Measurements from ENCODE around the gene MAG.

MAG gene

DNA sequence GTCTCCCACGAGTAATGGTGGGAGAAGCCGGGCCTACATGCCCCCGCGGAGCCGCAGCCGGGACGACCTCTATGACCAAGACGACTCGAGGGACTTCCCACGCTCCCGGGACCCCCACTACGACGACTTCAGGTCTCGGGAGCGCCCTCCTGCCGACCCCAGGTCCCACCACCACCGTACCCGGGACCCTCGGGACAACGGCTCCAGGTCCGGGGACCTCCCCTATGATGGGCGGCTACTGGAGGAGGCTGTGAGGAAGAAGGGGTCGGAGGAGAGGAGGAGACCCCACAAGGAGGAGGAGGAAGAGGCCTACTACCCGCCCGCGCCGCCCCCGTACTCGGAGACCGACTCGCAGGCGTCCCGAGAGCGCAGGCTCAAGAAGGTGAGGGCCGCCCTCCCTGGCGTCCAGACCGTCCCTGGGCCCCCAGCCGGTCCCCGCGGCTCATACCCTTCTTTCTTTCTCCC, 24.6 kb upstream of the MAG start:
- in situ Hi-C loops (cut with HindIII; ENCODE audit: low pct_unique_long_range_greater_than_20kb, low sequenced_read_pairs) = no loop called here
- no peak for TF ChIP-seq JUND (IDR thresholded peaks at IDR 0.05; ENCODE audit: low read depth)
- no peak for DNase-seq (ENCODE audit: low read depth in 1 of 2, low spot score in 1 of 2)

DNA sequence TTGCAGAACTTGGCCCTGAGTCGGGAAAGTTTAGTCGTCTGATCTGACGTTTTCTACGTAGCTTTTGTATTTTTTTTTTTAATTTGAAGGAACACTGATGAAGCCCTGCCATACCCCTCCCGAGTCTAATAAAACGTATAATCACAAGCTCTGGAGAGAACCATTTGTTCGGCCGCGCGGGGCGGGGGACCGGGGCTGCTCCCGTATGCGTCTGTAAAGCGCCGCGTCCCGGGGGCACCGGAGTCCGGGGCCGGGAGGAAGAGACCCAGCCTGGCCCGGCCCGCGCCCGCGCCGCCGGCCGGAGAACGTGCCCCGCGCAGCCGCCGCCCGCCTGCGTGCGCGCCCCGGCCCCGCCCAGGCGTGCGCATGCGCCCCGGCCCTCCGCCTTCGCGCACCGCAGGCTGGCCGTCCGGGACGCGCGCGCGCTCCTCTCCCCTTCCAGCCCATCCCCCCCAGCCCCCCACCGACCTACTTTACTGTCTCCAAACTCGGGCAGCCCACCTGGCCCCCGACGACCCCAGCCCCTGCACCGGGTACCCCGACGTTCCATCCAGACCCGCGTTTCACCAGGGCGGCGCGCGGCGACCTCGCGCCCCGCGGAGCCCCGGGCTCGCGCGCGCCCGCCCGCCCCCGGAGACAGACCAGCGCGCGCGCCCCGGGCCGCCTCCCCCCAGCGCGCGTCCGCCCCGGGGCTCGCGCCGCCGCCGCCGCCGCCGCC, 24.0 kb upstream of the MAG start:
- DNase-seq (ENCODE audit: low read depth in 1 of 2, low spot score in 1 of 2) = peak; percentile 77 to 91
- no peak for TF ChIP-seq JUND (IDR thresholded peaks at IDR 0.05; ENCODE audit: low read depth)
- in situ Hi-C loops (cut with HindIII; ENCODE audit: low pct_unique_long_range_greater_than_20kb, low sequenced_read_pairs) = no loop called here

DNA sequence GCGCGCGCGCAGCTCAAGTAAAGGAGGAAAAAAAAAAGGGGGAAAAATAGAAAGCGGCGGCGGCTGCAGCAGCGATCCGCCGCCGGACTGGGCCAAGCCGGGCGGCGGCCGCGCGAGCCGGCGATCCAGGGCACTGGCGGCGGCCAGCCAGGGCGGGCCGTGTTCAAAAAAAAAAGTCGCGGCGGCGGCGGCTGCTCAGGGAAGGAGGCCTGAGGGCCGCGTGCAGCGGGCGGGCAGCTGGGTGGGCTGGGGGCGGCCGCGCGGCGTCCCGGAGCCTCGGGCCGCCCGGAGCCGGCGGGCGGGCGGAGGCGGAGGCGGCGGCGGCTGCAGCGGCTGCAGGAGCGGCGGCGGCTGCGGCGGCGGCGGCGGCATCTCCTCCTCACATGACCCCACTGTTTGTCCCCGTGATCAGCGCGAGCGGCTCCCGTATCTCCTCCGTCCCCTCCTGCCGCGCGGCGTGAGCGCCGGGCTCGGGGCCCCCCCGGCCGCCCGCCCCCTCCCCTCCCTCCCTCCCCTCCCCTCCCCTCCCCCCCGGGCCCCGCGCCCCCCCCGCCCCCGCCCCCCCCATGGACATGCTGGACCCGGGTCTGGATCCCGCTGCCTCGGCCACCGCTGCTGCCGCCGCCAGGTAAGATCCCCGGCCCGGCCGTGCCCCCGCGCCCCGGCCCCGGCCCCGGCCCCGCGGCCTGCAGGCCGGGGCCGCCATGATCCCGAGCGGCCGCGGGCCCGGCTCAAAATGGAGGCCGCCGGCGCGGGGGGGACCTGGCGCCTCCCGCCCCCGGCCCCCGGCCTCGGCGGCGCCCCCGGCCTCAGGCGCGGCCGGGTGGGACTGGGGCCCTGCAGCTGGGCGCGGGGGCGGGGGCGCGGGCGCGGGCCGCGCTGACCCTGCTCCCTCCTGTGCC, 23.2 kb upstream of the MAG start, which contains the start of gene USF2:
USF2 (plus strand) TSS at position 427 of the 902 bp plus-strand sequence; CDS start at position 567, 140 bp downstream.
- DNase-seq (ENCODE audit: low read depth in 1 of 2, low spot score in 1 of 2) = peak in 1 of 2 experiments; percentile 75
- TF ChIP-seq JUND (IDR thresholded peaks at IDR 0.05; ENCODE audit: low read depth) = no peak
- in situ Hi-C loops (cut with HindIII; ENCODE audit: low pct_unique_long_range_greater_than_20kb, low sequenced_read_pairs) = no loop called here

DNA sequence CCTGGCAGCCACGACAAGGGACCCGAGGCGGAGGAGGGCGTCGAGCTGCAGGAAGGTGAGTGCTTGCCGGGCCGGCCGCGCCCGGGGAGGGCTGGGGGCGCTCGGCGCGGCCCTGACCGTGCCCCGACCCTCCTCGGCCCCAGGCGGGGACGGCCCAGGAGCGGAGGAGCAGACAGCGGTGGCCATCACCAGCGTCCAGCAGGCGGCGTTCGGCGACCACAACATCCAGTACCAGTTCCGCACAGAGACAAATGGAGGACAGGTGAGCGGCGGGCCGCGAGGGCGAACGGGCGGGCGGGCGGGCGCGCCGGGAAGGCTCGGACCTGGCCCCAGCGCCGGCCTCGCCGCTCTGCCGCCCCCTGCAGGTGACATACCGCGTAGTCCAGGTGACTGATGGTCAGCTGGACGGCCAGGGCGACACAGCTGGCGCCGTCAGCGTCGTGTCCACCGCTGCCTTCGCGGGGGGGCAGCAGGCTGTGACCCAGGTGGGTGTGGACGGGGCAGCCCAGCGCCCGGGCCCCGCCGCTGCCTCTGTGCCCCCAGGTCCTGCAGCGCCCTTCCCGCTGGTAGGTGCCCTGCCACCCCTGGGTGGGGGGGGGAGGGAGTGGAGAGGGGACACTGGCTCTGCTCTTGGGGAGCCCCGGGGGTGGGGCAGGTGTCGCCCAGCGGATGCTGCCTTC, 22.4 kb upstream of the MAG start:
- TF ChIP-seq JUND (IDR thresholded peaks at IDR 0.05; ENCODE audit: low read depth) = no peak

DNA sequence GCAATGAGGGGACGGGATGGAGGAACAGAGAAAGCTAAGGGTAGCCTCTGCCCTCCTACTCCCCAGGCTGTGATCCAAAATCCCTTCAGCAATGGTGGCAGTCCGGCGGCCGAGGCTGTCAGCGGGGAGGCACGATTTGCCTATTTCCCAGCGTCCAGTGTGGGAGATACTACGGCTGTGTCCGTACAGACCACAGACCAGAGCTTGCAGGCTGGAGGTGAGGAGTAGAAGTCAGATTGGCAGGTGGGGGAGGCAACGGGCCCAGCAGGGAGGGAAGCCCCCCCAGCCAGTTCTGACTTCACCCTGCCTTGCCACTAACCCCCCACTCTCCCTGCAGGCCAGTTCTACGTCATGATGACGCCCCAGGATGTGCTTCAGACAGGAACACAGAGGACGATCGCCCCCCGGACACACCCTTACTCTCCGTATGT, 21.6 kb upstream of the MAG start:
- no peak for TF ChIP-seq JUND (IDR thresholded peaks at IDR 0.05; ENCODE audit: low read depth)
- in situ Hi-C loops (cut with HindIII; ENCODE audit: low pct_unique_long_range_greater_than_20kb, low sequenced_read_pairs) = no loop called here
- DNase-seq (ENCODE audit: low read depth in 1 of 2, low spot score in 1 of 2) = no peak

More for the DNA sequence above, 22.4 kb upstream of the MAG start:
- in situ Hi-C loops (cut with HindIII; ENCODE audit: low pct_unique_long_range_greater_than_20kb, low sequenced_read_pairs) = no loop called here
- DNase-seq (ENCODE audit: low read depth in 1 of 2, low spot score in 1 of 2) = peak; percentile 70 to 87

DNA sequence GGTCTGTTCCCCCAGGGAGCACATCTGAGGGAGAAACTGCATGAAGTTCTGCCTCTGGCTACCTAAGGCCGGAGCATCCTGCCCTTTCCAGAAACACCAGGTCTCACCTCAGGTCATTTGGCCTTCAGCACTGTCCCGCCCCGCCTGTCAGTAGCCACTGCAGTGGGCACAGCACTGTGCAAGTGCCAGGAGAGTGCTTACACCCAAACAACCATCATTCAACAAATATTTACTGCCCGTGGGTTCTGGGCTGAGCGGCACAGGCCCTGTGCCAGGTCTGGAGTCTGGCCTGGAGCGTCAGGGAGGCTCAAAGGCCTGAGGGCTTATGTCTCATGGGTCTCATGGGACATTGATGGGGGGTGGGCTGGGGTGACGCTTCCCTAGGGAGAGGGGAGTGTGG, 20.4 kb upstream of the MAG start:
- TF ChIP-seq JUND (IDR thresholded peaks at IDR 0.05; ENCODE audit: low read depth) = no peak
- DNase-seq (ENCODE audit: low read depth in 1 of 2, low spot score in 1 of 2) = no peak
- in situ Hi-C loops (cut with HindIII; ENCODE audit: low pct_unique_long_range_greater_than_20kb, low sequenced_read_pairs) = no loop called here

DNA sequence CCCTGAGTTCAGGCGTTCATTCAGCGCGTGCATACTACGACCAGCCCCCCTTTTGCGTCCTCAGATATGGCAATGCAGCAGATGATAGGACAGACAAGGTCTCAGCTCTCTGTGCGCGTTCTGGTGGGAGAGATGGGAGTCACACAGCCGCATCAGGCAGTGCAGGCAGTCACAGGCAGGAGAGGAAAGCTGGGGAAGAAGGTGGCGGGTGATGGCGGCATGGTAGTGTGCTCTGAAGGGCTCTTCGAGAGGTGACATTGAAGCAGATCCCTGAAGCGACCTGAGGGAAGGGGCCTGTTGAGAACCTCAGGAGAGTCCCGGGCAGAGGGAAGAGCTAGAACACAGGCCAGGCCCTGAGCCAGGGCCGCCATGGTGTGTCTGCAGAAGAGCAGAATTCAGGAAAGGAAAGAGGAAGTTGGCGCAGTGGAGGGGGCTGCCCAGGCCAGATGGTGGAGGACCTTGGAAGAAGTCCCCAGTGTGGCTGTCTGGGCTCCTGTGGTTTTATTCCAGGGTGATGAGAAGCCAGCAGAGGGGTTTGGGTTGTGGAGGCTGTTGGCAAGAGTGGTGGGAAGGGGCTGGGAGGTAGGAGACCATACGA, 19.7 kb upstream of the MAG start:
- in situ Hi-C loops (cut with HindIII; ENCODE audit: low pct_unique_long_range_greater_than_20kb, low sequenced_read_pairs) = no loop called here
- DNase-seq (ENCODE audit: low read depth in 1 of 2, low spot score in 1 of 2) = no peak
- TF ChIP-seq JUND (IDR thresholded peaks at IDR 0.05; ENCODE audit: low read depth) = no peak

DNA sequence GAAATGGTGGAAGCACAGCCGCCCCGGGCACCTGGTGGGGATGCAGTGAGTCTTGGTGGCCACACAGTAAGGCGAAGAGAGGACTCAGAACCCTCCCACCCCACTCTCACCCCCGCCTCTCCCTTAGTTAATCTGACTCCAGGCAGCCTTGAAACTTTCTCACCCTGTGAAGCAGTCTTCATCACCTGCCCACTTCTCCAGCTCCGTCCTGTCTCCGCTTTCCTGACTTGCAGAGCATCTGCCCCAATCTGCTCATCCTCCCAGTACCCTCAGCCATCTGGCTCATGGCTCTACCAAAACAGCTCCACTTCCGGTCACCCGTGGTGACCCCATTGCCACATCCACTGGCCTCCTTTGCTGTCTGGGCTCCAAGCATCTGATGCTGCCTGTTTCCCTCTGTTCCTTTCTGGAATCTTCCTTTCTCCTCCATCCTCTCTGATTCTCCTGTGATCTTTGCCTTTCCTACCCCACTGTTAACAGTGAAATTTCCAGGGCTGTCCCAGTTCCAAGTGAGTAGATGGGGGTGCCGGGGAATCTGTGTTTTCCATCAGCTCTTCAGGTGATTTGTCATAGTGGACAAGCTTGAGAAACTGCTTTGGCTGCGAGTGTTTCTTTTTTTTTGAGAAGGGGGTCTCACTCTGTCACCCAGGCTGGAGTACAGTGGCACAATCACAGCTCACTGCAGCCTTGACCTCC, 18.9 kb upstream of the MAG start:
- in situ Hi-C loops (cut with HindIII; ENCODE audit: low pct_unique_long_range_greater_than_20kb, low sequenced_read_pairs) = no loop called here
- no peak for TF ChIP-seq JUND (IDR thresholded peaks at IDR 0.05; ENCODE audit: low read depth)
- no peak for DNase-seq (ENCODE audit: low read depth in 1 of 2, low spot score in 1 of 2)

DNA sequence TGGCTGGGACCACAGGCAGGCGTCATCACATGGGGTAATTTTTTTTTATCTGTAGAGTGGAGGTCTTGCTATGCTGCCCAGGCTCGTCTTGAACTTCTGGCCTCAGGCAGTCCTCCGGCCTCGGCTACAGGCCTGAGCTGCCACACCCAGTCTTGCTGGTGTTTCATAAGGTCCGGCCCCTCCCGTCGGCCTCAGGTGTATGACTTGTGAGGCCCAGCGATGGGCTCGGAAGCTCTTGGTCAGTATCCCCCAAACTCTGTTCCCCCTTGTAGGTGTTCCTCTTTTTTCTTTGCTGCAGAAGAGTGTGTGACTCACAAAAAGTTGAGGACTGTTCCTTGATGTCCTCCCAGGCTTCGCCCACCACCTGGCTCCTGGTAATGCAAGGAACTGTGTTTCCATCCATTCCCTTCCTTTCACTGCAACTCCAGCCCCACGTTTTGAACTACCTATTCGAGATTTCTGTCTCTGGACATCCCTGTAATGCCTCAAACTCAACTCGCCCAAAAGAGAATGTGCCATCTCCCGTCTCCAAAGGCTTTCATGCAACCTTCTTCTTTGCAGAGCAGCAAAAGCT, 18.2 kb upstream of the MAG start:
- TF ChIP-seq JUND (IDR thresholded peaks at IDR 0.05; ENCODE audit: low read depth) = no peak
- DNase-seq (ENCODE audit: low read depth in 1 of 2, low spot score in 1 of 2) = no peak
- in situ Hi-C loops (cut with HindIII; ENCODE audit: low pct_unique_long_range_greater_than_20kb, low sequenced_read_pairs) = no loop called here

DNA sequence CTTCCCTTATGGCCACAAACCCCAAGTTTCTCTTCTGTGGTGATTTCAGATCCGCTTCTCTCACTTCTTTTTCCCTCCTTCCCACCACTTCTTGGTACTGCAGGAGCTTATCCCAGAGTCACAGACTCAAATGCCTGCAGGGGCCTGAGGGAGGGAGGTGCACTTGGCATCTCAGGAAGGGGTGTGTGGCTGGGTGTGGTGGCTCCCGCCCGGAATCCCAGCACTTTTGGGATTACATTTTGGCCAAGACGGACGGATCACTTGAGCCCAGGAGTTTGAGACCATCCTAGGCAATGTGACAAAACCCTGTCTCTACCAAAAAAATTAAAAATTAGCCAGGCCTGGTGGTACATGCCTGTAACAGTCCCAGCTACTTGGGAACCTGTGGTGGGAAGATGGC, 17.6 kb upstream of the MAG start:
- TF ChIP-seq JUND (IDR thresholded peaks at IDR 0.05; ENCODE audit: low read depth) = no peak
- in situ Hi-C loops (cut with HindIII; ENCODE audit: low pct_unique_long_range_greater_than_20kb, low sequenced_read_pairs) = no loop called here

DNA sequence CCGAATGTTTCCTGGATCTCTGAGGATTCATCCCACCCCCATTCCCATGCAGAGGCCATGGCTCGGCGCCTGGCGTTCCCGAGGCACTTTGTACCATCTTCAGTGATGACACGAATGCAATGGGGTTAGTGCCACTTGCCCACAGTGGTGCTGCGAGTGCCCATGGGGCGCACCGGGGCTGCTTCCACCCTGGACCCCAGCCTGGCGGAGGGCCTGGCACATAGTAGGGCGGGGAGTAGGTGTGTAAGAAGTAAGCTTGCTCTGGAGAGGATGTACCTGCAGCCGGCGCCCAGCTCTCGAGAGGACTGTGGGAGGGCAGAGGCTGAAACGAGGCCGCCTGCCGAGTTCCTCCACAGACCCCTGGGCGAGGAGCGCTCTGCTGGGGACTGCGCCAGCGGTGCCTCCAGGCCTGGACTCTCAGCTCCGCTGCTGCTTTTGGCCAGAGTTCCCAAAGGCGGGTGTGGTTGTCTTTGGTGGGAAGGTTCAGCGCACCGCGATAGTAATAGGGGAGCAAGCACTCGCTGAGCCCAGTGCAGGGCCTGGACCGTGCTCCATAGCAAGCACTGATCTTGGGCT, 15.2 kb upstream of the MAG start:
- in situ Hi-C loops (cut with HindIII; ENCODE audit: low pct_unique_long_range_greater_than_20kb, low sequenced_read_pairs) = no loop called here
- TF ChIP-seq JUND (IDR thresholded peaks at IDR 0.05; ENCODE audit: low read depth) = no peak
- DNase-seq (ENCODE audit: low read depth in 1 of 2, low spot score in 1 of 2) = no peak

More for the DNA sequence above, 17.6 kb upstream of the MAG start:
- no peak for DNase-seq (ENCODE audit: low read depth in 1 of 2, low spot score in 1 of 2)
